Limb (tissue), 2 donors: ENCODE results near the gene LMOD3.

ENCODE experiments used
- DNase-seq, 2 donors: peaks; one replicate each; pipeline ENCODE4 v3.0.0-alpha.2; 2016; ENCODE audit errors: extremely low spot score in 2 of 2

The LMOD3 gene

DNA sequence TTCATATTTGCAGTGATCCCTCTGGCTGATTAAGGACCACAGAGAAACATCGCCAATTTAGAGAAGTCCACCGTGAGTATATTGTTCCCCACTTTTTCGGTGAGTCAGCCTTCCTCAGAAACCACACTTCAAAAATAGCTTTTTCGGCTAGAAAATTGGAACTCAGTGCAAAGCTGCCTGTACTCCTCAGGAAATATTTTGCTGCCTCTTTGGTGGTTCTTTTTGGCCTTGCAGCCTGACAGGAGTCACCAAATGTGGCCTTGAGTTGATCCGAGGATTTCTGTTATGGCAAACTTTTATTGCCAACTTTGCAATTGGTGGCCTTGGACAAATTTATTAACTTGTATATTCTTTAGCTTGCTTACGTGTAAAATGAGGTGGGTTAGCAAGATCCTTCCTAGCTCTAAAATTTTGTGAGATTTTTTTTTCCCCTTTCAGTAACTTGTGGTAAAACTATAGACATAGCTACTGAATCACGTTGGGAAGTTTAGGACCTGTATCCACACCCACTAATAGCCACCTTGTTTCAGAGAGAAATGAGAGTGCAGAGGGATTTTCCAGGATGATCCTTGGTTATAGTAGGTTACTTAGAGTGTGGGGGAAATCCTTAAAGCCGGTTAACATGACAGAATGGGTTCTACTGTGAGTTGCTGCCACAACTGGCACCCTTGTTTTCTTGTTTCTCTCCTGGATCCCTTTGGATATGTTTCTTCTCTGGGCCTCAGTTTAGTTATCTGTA lies 27.8 kb downstream of the LMOD3 start:
- no peak for DNase-seq

DNA sequence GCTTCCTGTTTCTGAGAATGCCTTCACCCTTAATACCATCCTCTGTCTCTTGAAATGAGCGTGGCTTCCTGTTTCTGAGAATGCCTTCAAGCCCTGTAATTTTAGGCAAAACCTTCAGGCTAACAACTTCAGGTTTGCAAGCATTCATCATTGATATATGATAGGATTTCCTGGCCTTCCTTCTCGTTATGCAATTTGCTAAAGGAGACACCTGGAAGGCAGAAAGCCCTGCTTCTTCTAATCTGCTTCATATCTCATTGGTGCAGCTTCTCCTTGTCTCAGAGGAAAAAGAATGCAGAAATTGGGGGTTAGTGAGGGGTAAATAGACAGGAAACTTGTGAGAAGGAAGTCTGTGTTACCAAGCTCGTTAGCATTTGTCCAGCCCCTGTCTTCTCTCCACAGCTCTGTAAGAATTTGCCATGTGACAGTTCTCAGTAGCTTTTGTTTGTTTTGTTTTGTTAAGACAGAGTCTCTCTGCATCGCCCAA lies 30.3 kb downstream of the LMOD3 start:
- no peak for DNase-seq

DNA sequence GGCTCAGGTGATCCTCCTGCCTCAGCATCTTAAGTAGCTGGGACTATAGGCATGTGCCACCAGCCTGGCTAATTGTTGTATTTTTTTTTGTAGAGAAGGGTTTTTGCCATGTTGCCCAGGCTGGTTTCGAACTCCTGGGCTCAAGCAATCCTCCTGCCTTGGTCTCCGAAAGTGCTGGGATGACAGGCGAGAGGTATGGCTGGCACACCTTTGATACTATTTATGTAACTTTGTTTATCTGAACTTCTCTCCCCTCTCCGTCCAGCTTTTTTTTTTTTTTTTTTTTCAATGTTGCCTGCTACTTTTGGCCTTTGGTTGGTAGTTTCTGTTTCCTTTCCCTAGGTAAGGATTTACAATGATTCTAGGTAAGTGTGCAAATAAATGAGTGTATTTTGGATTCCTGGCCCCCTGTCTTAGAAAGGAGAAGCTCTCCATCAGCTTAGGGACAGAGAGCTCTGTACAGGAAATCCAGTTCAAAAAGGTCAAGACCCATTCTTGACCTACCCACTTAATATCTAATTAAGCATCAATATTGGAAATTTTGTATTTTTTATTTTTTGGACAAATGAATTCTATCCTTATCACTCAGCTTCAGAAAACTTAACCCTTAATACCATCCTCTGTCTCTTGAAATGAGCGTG lies 30.9 kb downstream of the LMOD3 start:
- no peak for DNase-seq

DNA sequence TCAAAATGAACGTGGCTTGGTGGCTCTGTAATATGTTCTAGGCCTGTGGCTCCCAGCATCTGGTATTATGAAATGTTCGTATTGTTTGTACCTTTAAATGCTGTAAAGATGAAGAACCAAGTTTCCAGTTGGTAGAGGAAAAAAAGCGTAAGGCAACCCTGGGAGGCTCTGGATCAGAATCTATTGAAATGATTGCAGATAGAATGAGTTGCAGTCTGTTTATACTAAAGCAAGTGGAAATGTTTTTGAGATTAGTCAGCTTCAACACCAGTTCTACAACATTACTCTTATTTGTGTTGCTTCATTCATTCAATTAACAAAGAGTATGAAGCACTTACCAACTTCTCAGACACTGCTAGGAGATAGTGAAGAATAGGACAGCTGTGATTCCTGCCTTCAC lies 32.4 kb downstream of the LMOD3 start:
- DNase-seq = no peak

DNA sequence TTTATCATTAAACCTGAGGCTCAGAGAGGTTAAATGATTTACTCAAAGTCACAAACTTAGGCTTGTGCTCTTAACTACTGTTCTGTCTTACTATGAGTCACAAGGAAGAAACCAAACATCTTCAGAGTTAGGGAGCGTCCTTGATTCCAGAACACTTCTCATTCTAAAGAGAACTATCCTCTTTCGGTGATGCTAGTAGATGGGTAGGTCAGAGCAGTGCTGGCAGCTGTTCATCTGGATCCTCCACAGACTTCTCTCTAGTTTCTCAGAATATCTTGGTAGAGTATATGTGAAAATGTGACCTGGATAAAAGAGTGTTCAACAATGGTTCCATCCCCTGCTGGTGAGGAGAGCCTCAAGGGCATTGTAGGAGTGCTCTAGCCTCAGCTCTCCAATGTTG lies 34.3 kb downstream of the LMOD3 start:
- DNase-seq = no peak

DNA sequence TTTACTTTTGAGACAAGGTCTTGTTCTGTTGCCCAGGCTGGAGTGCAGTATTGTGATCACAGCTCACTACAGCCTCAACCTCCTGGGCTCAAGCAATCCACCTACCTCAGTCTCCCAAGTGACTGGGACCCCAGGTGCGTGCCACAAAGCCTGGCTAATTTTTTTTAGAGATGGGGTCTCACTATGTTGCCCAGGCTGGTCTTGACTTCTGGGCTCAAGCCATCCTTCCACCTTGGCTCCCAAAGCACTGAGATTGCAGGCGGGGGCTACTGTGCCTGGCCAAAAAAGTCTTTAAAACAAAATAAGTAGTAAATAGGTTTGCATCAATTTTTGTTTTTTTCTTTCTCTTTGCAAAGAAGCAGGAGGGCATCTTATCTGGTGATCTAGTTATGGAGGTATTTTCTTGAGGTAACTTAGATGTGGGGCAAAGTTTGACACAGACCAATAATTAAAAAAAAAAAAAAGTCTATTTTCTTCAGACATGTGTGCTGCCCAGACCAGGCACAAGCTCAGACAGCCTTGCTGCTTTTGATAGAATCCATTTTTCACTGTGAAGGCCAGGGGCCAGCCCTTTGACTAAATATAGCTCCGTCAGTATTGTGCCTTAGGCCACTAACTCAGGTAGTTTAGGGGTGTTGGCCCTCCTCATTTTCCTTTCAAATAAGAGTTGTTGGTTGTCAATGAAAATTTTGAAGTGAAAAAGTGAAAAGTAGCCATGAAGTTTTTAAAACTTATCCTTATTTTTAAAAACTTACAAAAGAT lies 35.2 kb downstream of the LMOD3 start:
- no peak for DNase-seq

DNA sequence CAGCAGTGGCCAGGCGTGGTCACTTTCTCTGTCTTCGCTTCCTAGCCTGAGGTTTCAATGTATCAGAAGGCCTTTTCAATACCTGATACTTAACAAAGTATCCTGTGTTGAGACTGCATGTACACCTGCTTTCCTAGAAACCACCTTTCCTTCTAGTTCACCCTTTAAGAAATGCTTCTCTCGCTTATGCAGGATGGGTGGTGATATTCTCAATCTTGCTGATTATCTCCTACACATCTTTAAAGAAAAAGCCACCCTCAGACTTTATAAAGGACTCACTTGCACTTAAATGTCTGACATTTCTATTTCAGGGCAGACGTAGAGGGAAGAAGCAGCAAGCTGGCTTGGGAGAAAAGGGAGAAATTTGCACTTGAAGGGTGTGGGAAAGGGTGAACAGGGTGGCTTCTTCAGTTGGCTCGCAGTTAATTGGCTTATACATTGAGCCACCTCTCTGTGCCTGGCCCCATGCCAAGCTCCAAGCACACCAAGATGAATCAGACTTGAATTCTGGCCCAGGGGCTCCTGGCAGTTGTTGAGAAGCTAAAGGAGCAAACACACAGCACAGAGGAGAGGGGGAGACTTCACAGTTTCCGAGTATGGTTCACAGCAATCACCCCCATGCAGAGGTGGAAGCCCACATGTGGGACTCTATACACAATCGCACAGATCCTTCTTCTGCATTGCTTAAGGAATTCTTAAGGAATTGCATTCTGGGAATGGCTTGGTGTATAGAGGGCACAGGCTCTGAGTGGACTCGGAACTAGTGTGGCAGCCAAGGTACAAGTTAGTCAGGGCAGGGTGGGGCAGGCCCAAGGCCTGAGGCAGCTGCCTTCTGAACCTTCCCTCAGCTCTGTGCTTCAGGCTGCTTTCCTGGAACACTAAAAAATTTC lies 36.3 kb downstream of the LMOD3 start:
- peak in 1 of 2 donors; percentile 78 for DNase-seq

DNA sequence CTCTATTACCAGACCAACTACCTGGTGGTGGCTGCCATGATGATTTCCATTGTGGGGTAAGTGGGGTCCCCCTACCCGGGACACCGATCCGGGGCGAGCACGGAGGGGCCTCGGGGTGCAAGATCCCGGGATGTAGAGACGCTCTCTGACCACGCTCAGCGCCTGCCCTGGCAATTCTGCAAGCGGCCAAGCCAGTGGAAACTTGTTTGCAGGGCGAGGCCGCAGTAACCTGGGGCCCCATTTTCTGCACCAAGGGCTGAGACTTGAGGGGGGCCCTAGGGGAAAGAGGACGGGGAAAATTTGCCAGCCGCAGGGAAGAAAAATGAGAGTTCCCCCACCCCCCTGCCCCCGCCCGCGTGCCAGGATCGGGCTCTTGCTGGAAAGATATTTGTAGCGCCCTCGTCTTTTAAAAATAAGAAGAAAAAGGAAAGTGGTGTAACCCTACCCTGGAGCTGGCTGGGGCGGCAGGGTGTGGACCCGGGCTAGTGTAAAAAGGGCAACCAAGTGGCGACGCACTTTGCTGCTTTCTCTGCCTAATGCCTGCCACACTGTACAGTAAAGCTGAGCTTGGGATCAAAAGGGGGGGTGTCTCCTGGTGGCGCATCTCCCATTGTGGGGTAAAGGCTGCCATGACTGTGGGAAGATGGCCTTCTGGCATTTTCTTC lies 37.1 kb downstream of the LMOD3 start:
- no peak for DNase-seq

DNA sequence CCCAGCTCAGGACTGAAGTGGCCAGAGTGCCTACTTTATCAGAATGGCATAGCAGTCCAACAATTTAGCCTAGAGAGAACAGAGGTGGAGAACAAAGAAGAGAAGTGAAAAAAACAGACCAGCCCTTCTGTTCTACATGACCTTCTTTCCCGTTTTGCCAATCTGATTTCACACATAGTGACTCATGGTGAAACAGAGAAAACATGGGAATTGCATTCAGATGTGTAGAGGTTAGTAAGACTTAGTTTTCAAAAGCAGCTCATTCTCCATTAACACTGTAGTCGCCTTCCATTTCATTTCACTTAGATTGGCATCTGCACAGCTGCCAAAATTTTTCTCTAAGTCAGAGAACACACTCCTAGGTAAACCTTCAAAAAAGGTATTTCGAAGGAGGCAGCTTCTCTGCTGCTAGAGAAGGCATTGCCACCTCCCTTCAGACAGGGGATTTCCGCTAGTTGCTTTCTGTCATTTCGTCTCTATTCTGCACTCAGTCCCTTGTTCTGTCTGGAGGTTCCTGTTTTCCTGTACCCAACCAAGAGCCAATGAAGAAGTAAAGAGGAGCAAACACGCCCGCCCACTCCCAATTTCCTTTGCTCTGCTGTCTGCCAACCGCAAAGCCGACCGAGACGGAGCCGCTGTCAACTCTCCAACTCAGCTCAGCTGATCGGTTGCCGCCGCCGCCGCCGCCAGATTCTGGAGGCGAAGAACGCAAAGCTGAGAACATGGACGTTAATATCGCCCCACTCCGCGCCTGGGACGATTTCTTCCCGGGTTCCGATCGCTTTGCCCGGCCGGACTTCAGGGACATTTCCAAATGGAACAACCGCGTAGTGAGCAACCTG lies 37.8 kb downstream of the LMOD3 start, which contains the start of gene ARL6IP5:
TSS of gene ARL6IP5 (plus strand) at position 612 of the 842 bp plus-strand sequence. CDS start at position 723, 111 bp downstream.
- peak; percentile 92 to 94 for DNase-seq

DNA sequence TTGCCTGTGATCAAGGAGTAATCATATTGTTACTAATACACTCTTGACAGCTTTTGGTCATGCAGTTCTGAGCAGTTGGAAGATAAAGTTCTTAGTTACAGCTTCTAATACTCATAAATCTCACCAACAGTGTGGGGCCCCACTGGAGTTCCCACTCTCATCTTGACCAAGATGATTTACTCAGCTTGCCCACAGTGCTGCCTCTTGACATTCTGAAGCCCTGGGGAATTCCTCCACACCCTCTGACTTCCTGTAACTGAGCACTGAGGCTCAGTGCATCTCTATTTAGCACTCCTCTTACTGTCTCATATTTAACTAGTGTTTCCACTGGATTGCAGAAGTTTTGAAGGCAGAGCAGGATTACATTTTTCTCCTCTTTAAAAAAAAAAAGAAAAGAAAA lies 39.6 kb downstream of the LMOD3 start:
- no peak for DNase-seq

DNA sequence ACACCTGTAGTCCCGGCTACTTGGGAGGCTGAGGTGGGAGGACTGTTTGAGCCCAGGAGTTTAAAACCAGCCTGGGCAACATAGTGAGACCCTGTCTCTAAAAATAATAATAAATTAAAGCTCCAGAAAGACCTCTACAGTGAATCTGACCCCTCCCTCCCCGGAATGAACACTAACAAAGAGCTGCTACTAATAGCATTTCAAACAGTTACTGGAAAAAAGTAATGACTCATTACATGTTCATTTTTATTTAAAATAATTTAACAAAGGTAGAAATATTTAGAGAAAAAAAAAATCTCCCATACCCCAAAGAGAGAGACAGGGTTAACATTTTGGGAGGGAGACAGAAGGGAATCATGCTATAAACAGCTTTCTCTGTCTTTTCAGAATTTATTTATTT lies 40.0 kb downstream of the LMOD3 start:
- DNase-seq = no peak

DNA sequence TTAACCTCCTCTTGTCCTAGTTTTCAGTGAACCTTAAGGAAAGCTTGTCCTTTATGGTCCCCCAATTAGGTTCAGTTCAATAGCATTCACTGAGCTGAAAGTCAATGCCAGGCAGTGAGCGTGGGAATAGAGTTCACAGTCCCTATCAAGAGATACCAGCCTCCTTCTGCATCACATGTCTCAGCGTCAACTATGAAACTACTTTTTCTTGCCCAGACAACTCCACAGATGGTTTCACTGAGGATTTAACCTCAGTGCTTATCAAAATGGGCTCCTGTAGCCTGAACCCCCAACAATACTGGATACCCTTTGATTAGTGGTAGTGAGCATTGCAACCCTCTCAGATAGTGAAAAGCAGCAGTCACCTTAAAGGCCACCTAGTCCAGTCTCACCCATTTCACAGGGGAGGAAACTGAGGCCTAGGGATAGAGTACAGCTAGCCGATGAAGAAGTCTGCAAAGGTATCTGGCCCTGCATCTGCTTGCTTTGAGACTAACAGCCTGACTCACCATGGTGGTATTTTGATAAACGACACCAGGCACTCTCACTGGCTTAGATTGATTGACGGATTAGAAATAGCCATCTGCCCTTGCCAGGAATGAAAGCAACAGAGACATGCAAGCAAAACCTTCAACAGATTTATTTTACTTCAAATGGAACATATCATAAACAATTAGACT lies 40.7 kb downstream of the LMOD3 start:
- no peak for DNase-seq

DNA sequence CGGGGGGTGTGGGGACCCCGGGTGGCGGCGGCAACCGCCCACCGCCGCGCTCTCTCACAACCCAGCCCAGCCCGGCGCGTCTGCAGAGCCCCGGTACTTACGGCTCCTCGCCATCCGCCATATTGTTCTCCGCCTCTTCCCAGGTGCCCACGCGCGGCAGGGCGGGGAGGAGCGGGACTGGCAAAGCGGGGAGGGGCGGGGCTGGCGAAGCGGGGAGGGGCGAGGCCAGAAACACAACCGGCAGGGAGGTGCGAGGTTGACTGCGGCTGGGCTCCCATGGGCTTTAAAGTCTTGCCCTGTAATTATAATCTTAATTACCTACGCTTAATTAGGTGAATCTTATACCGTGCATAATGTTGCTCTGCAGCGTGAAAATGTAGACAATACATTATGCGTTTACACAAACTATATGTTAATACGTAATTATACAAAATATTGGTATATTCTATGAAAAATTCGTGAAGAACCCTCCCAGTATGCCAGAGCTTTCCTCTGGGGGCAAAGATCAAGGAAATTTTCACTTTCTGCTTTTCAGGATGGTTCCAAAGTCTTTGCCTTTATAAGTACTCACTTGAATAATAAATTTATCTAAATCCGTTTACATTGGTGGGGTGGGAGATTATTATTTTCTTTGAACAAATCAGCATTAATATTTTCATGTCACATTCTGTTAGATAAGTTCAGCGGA lies 42.0 kb downstream of the LMOD3 start, which contains the start of gene UBA3:
TSS of gene UBA3 (minus strand) at position 133 of the 688 bp plus-strand sequence. CDS start at position 121, 12 bp downstream.
- DNase-seq = peak; percentile 90 to 95

DNA sequence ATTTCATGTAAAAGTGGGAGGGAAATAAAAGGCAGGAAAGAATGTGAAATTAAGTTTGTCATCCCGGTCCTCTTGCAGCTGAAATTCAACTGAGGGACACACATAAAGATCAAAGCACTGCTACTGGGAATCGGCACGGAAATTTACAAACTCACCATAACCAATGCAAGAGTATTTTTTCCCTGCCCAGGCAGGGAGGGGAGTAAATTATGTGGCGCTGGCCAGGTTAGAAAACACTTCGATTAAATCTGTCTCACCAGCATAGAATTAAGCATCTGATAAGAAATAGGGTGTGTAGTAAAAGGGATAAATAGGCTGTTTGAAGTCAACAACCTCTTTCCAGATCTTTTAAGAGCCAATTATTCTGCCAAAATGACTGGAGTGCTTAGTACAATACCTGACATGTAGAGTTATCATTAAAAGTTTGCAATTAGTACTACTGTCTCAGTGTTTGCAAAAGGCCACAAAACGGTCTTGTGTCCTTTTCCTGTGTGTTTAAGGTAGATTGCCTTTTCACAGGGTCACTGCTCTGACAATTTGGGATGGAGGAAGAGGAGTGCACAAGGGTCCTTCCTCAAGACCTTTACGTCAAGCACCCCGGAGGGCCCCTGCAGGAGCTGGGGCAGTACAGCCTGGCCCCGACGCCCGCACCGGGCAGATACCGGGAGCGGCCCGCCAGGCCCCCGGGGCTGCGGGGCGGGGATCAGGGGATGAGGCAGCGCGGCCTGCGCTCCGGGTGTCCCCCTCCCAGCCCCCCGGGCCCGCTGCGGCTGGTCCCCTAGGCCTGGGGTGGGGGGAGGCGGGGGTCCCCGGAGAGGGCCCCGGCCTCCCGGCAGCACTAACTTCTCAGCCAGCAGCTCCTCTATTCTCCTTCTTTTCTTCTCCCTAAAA lies 42.9 kb downstream of the LMOD3 start:
- DNase-seq = no peak

DNA sequence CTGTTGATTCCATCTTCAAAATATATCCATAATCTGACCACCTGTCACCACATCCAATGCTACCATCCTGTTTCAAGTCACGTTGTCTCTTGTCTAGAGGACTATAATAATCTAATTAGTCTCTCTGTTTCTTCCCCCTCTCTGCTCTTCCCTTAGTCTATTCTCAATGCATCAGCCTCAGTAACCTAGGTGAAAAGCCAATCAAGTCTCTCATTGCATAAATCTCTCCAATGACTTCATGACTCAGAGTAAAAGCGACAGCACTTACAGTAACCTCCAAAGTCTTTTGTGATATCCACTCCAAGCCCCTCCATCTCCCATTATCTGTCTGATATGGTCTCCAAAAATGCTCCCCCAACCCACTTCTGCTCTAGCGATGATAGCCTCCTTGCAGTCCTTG lies 49.5 kb downstream of the LMOD3 start:
- no peak for DNase-seq

DNA sequence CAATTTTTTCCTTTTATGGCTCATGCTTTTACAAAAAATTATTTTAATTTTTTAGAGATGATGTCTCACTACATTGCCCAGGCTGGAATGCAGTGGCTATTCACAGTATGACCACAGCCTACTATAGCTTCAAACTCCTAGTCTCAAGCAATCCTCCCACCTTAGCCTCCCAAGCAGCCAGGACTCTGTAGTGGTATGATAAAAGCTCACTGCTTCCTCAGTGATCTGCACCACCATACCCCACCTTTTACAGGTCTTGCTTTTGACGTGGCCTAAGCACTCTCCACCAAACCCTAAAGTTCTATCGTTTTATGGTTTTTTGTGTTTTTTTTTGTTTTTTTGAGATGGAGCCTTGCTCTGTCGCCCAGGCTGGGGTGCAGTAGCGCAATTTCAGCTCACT lies 56.3 kb downstream of the LMOD3 start:
- DNase-seq = no peak

DNA sequence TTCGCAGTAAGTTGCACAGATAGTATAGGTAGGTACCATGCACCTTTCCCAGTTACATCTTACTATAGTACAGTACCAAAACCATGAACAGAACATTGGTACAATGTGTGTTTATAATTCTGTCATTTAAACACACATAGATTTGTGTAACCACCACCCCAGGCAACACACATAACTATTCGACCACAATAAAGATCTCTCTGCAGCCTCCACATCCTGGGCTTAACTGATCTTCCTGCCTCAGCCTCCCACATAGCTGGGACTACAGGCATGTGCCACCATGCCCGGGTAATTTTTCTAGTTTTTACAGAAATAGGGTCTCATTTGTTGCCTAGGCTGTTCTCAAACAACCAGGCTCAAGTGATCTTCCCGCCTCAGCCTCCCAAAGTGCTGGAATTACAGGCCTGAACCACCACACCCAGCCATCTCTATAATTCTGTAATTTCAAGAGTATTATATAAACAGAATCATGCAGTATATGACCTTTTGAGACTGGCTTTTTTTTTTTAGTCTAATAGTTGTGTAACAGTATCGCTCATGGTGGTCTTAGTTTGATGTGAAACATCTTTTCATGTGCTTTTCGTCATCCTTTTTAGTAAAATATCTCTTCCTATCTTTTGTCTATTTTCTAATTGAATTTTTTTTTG lies 57.0 kb downstream of the LMOD3 start:
- no peak for DNase-seq
